Activated T-helper 9 cell treated with anti-CD3 and anti-CD28 coated beads, Interleukin-2, amount 50 U/mL, for 16 hours (primary cell): ENCODE results near the gene XRN2.
"Not testable (repeated sequence)": the region's sequence is repeated elsewhere in the genome, so short reads cannot be mapped to it uniquely, and the experiment has no call there.

Experiments used
- DNase-seq: peaks from one replicate; pipeline ENCODE4 v3.0.0-alpha.2; 2020; ENCODE audit warnings: low read depth

XRN2 gene

DNA sequence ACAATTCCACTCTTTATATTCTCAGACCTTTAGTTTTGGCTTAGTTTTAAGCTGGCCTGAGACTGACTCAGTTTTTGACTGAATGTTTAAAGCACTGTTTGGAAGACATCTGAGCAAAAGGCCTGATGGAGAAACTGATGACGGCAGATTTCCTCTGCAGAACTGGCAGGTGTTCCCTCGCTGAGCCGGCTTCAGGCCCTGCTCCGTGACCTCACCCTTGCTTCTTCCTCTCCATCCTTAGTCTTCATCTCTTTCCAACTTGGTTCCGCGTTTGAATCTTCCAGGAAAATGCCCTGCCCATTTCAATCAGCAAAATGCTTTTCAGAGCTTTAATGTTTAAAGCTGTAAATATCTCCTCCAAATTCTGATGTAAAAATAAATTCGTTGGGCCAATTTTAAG, 87.6 kb downstream of the XRN2 start:
- DNase-seq = no peak

DNA sequence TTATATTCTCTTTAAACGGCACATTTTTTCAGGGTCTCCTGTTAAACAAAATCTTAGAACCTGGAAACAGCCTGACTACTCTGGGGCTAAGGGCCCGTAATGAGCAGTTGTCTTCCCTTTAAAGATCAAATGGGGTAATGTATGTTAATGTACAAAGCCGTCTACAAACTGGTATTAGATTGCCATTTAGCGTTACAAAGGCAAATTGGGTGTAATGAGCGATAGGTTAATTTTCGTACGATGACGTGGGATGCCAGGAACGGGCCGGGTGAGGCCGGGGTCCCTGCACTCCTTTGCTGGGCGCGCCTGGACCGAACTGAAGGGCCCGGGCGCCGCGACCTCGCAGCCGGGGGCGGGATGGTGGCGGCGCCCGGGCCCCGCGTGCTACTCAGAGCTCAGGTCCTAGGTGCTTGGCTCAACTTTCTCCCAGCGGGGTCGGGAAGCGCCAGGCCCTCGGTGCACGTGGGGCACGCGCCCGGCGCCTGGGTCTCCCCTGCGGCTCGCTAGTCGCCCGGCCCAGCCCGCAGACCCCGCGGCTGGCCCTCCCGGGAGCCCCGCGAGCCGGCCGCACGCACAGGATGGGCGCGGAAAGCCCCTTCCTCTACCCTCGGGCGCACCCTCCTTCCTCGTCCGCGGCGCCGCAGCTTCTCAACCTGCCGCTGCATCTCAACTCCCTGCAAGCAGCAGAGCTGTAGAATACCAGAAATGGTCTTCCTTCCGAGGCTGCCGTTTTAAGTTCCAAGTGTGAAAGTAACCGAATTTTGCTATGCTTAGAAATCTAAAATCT, 88.2 kb downstream of the XRN2 start:
- DNase-seq = no peak

DNA sequence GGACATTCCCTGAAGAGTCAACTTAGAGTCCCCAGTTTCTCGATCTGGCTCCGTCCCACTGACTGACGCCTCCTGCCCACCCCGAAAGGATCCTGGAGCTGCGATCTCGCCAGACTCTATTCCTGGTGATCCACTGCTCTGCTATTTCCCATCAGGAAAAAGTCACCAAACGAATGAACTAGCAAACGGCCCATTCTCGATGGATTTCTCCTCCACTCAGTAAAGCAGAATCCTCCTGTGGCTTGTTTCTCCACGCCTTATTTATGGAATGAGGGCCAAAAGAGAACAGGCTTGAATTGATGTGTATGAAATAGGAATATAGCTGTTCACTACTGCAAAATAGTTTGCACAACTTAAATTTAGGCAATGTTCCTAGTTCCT, 88.8 kb downstream of the XRN2 start:
- DNase-seq = no peak

DNA sequence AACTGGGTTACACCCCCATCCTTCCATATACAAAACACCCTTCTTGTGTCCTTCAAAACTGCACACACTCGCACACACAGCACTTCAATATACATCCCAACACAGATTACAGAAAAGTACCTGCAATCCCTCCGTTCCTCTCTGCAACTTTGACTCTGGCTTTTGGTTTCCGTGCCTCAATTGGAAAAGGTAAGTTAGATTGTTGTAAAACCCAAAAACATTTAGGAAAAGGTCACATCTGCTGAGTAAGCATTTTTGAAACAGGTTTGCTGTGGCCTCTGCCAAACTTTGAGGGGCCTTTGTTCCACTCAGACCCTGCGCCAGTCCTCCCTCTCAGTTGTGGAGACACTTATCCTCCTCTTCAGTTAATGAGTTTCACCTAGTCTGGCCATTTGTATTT, 90.0 kb downstream of the XRN2 start:
- DNase-seq = no peak

DNA sequence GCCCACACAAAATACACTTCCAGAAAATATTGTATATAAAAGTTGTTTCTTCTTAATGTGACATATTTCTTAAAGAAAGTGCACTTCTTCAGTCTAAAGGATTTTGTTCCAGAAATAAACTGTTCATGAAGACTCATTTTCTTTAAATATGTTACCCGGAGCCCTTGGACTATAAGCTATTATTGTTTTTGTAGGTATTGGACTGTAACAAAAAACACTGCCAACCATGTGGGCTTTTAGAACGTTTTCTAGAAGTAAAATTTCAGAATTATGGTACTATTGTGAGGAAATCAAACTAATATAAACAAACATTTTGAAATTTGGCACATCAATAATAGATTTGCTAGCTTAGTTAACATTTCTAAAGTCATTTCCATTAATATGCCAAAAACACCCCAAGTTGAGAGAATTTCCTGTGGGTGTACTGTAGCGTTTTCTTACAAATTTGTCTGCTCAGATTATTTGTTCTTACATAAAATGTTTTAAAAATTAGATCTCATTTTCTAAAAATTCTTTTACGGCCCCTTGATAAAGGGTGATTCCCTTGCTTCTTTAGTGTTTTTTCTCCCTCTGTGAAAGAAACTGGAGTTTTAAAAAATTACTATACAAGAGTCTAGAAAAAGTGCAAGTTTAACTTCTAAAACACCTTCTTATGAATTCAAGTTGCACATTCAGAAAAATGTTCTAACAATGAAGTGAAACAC, 90.8 kb downstream of the XRN2 start:
- DNase-seq = no peak

DNA sequence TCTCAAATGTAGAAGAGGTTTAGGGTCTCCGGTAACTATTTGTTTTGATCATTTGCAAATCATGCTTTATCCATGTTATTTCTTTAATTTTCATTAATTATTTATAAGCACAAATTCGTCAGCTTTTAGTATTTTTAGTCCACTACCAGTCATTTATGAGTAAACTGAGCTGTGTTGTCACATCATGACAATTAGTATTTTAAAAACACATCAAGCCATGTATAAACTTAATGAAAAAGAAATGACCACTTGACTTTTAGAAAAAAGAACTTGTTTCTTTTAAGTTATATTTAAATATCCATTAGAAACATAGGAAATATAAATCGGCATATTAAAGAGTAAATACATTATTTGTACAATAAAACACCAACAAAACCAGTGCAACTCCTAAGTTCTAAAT, 91.4 kb downstream of the XRN2 start:
- DNase-seq = no peak

DNA sequence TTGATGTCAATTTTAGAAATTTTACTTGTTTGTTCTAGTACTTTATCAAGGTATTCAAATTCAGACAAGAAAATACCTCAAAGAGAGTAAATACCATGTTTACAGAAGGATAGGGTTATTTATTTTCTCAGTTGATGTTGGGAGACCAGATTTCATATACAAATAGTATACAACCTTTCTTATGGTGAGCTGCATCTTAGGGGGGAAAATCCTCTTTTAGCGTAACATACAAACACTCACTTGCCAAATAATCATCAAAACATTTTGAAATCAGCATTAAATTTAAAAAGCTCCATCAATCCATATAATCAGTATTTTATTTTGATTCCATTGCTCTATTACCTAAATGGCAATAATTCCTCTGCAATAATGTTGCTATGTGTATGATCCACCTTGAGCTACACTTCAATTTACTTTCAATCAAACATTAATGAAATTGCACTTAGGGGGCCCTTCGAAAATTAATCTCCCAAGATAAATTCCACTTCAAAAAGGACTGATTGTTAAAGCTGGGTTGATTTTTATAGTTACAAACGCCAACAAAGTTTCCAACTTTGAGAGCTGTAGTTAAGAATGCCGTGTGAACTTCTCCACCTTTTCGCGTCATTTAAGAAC, 92.0 kb downstream of the XRN2 start:
- no peak for DNase-seq

DNA sequence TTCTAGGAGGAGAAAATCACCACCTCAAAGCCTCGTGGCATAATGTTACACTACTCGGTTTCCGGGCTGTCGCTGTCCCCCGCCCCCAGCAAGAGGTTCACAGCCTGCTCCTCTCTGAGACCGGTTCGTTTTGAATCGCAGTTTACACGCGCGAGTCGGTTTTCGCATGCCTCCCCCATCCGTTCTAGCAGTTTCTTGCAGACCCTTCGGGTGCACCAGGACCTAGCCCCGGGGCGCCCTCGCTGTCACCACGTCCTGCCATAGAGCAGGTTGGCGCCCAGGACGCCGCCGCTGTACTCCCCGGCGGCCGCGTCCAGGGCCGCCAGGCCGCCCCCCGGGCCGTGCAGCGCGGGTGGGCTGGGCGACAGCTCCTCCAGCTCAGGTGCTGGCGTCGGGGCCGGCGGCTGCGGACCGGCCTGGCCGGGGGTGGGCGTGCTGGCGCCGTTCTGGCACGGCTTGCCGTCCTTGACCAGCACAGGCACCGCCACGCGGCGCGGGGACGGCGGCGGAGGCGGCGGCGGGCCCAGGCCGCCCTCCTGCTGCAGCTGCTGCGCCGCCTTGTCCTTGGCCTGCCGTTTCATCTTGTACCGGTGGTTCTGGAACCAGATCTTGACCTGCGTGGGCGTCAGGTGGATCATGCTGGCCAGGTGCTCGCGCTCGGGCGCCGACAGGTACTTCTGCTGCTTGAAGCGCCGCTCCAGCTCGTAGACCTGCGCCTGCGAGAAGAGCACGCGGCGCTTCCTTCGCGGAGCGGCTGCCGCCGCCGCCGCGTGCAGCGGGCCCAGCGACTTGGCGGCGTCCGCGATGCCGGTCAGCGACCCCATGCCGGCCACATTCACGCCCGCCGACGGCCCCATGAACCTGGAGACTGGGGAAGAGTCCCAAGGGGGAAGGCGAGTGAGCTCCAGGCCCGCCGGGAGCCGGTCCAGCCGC, 92.8 kb downstream of the XRN2 start:
- no peak for DNase-seq

DNA sequence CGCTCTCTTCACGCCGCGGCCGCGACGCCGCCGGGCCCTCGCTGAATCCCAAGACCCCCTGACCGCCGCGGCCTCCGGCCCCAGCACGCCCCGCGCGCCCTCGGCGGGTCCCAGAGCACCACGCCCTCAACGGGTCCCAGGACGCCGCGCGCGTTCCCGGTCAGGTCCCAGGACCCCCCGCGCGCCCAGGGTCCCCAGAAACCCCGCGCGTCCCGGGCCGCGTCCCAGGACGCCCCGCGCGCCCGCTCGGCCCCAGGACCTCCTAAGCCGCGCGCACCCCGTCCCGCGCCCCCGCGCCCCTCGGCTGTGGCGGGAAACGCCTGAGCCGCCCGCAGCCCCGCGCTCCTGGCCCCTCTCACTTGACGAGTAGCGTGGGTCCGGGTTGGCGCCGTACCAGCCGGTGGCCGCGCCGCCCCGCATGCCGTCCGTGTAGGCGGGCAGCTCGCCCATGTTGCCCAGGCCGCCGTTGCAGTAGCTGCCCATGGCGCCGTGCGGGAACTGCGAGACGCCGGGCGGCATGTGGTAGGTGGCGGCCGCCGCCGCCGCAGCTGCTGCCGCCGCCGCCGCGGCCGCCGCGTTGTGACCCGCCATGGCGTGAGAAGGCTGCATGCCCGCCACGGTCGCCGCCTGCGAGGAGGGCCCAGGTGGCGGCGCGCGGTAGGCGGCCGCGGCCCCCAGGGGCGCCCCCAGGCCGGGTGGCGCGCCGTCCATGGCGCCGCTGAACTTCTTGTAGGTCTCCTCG, 93.6 kb downstream of the XRN2 start:
- DNase-seq = no peak

DNA sequence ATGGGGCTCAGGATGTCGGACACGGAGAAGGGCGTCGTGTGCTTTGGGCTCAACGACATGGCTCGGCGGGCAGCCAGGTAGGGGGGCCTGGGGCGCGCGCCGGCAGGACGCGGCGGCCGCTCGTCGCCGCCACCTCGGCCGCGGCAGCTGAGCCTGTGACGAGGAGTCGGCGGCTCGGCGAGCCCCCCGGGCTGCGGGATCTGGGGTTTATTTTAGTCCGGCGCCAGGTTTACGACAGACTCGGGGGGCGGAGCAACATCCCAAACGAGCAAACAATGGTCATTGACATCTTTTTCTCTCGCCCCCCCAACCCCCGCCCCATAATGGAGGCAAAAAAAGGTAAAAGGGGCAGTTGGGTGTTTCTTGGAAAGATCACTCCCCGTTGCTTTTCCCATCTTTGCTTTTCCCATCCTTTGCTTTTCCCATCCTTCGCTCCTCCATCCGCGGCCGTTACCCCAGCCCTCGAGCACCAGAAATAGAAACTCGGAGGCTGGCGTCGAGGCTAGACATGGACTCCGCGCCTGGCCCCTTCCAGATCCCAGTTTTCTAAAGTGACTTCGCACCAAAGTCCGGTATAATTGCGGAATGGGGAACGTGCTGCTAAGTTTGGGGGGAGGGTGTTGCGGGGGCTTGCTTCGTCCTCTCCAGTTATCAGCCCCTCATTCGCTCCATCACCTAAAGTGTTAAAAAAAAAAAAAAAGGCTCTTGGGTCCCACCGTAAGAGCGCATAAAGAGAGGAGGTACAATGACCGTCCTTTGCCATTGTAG, 94.4 kb downstream of the XRN2 start, which contains the start of gene NKX2-4:
NKX2-4 (minus strand) TSS at position 186 of the 768 bp plus-strand sequence; CDS start at position 59, 127 bp downstream.
- no peak for DNase-seq

DNA sequence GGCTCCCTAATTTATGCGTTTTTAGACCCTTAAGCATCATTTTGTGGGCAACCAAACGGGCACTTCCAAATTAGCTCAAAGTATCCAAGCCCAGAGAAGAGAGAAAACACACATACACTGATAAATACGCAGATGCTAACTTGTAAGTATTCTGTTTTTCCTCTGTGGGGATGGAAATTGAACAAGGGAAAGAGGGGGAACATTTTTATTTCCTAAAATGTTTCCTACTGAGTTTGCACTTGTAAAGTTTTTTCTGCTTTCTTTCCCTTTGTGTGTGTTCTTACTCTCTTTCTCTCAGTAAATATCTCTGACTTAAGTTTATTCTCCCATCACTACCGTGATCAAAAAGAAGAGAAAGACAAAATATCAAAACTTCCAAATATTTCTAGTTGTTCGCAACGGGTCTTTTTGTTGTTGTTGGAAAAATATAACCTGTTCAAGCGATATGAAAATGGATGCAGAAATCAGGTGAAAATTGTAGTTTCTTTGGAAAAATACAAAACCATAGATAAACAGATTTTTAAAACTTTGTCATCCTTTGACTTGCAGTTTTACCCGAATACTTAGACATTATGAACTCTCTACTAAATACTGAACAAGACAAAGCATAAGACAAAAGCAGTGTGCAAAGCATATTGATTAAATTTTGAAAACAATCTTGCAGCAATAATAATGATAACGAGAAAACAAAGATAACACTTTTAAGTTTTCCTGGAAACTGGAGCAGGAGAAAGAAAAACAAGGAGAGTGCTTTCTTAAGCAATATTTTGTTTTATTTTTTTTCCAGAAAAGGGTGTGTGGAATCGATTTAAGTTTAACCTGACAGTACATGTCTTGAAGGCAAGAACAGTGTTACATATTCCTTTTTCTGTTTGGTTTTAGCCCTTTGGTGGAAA, 95.2 kb downstream of the XRN2 start:
- no peak for DNase-seq

DNA sequence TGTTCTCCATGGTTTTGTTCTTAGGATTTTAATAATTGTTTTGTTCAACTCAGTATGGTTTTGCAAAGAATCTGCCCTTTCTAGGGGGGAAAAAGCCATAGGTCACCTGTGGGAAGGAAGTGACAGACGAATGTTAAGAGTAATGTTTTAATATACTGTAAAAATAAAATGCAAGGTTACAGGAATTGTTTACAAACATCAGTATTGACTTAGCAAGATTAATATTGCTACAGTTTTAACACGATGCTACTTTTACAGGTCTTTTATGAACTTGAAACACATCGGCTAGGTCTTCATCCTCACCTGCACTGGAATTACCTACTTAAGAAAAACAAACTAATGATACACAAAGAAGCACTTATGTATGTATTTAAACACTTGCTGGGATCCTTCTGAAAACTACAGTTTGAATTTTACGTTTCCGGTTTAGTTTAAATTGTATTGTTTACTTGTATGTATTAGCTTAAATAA, 95.9 kb downstream of the XRN2 start:
- no peak for DNase-seq

DNA sequence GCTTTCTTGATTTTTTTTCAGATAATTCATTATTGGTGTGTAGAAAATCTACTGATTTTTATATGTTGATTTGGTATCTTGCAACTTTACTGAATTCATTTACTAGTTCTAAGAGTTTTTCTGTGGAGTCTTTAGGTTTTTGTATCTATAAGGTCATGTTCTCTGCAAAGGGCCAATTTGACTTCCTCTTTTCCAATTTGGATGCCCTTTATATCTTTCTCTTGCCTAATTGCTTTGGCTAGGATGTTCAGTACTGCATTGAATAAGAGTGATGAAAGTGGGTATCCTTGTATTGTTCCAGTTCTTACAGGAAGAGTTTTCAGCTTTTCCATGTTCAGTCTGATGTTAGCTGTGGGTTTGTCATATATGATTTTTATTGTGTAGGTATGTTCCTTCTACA, 108.6 kb downstream of the XRN2 start:
- no peak for DNase-seq

DNA sequence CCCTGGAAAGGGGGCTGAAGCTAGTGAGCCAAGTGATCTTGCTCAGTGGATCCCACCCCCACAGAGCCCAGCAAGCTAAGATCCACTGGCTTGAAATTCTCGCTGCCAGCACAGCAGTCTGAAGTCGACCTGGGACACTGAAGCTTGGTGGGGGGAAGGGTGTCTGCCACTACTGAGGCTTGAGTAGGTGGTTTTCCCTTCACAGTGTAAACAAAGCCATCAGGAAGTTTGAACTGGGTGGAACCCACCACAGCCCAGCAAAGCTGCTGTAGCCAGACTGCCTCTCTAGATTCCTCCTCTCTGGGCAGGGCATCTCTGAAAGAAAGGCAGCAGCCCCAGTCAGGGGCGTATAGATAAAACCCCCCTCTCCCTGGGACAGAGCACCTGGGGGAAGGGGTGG, 110.9 kb downstream of the XRN2 start:
- not testable (repeated sequence) for DNase-seq

DNA sequence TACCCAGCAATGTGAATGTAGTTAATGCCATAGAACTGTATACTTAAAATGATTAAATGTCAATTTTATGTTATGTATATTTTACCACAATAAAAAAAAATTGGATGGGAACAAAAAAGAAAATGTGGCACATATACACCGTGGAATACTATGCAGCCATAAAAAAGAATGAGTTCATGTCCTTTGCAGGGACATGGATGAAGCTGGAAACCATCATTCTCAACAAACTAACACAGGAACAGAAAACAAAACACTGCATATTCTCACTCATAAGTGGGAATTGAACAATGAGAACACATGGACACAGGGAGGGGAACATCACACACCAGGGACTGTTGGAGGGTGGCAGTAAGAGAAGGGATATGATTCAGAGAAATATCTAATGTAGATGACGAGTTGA, 116.0 kb downstream of the XRN2 start:
- not testable (repeated sequence) for DNase-seq

DNA sequence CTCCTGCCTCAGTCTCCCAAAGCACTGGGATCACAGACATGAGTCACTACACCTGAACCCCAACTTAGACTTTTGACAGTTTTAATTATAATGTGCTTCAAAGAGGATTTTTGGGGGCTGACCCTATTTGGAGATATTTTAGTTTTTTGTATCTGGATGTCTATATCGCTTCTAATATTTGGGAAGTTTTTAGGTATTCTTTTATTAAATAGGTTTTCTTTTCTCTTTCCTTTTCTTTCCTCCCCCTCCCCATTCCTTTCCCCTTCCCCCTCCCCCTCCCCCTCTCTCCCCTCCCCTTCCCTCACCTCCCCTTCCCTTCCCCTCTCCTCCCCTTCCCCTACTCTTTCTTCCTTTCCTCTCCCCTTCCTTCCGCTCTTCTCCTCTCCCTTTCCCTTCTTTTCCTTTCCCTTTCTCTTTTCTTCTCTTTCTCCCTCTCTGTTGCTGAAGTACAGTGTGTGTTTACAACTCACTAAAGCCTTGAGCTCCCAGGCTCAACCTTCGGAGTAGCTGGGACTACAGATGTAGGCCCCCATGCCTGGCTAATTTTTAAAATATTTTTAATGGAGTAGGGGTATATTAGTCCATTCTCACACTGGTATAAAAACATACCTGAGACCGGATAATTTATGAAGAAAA, 118.6 kb downstream of the XRN2 start:
- DNase-seq = no peak

DNA sequence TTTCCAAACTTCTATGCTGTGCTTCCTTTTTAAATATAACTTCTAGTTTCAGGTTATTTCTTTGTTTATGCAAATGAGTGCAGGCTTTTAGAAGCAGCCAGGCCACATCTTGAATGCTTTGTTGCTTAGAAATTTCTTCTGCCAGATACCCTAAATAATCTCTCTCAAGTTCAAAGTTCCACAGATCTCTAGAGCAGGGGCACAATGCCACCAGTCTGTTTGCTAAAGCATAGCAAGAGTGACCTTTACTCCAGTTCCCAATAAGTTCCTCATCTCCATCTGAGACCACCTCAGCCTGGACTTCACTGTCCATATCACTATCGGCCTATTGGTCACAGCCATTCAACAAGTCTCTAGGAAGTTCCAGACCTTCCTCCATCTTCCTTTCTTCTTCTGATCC, 120.6 kb downstream of the XRN2 start:
- DNase-seq = not testable (repeated sequence)

DNA sequence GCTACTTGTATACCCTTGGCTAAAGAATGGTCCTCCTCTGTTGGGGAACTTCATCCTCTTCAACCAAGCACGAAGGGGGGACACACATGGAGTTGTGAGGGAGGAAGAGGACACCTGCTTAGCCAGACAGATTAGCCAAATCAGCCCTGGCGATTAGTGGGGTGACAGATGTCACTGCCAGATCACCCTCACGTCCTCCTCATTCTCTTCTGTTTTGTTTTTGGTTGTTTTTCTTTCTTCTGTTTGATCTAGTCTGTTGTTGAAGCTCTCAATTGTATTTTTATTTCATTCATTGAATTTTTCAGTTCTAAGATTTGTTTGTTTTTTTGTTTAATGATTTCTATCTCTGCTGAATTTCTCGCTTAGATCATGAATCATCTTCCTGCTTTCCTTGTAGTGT, 121.7 kb downstream of the XRN2 start:
- DNase-seq = no peak

DNA sequence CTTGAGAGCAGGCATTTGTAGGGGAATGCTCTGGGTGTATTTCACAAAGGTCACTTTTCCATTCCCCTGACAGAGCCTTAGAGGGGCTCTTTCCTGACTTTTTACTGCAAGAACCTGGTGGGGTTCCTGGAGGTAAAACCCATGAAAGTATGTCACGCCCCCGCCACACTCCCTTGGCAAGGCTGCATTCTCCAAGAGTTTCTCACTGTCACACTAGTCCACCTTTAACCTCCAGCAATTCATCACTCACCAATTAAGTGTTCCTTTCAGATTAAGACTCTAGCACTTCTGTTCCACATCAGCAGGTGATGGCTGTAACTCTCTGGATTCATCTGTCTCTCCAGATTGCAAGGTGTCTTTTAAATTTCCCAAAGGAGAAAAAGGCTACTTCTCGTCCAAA, 126.9 kb downstream of the XRN2 start:
- DNase-seq = no peak
